ENCODE data around the gene CBX8. TPM values are rescaled to one million over a fixed set of nuclear protein-coding genes. Genes with fewer than 3 reads are reported as not detected.

The CBX8 gene
- total RNA-seq, 2 donors from 2014 or later: 2.5 to 3.6 TPM

DNA sequence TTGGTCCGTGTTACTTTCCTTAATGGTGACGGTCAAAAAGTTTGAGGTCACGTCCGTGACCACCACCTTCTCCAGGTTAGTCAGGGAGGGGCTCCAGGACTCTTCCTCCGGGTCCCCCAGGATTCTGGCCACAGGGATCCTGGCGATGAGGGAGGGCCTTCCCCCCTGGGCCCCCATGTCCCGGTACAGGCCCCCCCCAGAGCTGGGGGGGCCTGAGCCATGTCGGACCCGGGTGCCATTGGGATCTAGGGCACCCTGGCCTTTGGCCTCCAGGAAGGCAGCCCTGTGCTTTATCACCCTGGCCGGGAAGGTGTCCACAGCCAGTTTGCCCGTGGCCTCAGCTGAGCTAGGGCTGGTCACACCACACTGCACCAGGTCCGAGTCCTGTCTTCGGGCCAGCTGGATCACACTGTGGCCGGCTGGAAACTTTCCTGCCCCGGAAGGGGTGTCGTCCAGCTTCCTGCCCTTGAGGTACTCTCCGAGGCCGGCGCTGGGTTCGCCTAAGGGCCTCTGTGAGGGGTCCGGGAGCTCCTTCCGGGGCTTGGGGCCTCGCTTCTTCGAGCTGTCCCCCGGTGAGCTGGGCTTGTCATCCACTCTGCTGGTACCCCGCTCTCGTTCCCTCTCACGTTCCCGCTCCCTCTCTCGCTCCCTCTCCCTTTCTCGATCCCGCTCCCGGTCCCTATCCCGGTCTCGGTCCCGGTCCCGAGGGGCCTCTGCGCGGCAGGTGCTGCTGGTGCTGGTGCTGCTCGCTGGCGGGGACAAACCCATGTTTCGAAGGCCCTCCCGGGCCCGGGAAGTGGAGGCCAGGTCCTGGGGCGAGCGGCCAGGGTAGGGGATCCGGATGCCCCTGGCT, 2.0 kb downstream of the CBX8 start:
- no peak for ATAC-seq
- peaks cover 2% of the 10 kb centered on the region for H3K9me3 ChIP-seq (ENCODE audit: control insufficient read depth, low read length, poor library complexity, severe bottlenecking)
- Mint-ChIP-seq H3K4me1 (peaks cover 22% of the 10 kb centered on the region), H3K36me3 (ENCODE audit: low read depth) (peaks cover 5% of the 10 kb centered on the region), H3K27me3 (peaks cover 21% of the 10 kb centered on the region), H3K27ac (no peak overlapping the region), H3K4me3 (no peak overlapping the region)
- DNase-seq: no peak

DNA sequence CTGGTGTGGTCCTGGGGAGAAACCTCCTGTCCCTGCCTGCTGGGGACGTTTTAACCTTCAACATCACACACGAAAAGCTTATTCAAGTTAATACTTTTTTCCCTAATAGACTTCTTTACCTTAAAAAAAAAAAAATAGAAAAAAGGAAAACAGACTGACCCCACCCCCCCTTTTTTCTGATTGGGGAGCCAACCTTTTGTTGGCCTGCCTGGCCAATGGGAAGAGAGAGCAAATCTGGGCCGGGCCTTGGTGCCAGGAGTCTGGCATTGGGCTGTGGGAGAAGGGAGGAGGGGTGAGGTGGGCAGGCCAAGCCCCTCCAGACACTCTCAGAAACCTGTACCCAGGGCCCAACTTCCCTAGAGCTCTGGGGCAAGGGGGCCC, 3.0 kb downstream of the CBX8 start:
- Mint-ChIP-seq H3K27ac (peak overlapping the region; percentile 34), H3K27me3 (peaks cover 18% of the 10 kb centered on the region), H3K4me1 (peaks cover 19% of the 10 kb centered on the region), H3K36me3 (ENCODE audit: low read depth) (no peaks in the 10 kb centered on the region), H3K4me3 (no peak overlapping the region)
- no peak for ATAC-seq
- DNase-seq: no peak
- H3K9me3 ChIP-seq (ENCODE audit: control insufficient read depth, low read length, poor library complexity, severe bottlenecking): peaks cover 2% of the 10 kb centered on the region

GRCh38 chr17:79792984-79793923, 3.6 kb downstream of the CBX8 start:
- Mint-ChIP-seq H3K4me3 (no peak overlapping the region), H3K27me3 (peaks cover 19% of the 10 kb centered on the region), H3K36me3 (ENCODE audit: low read depth) (no peaks in the 10 kb centered on the region), H3K4me1 (peaks cover 13% of the 10 kb centered on the region), H3K27ac (peak overlapping the region; percentile 34)
- ATAC-seq (no peak), DNase-seq (no peak)
- no peaks in the 10 kb centered on the region for H3K9me3 ChIP-seq (ENCODE audit: control insufficient read depth, low read length, poor library complexity, severe bottlenecking)

DNA sequence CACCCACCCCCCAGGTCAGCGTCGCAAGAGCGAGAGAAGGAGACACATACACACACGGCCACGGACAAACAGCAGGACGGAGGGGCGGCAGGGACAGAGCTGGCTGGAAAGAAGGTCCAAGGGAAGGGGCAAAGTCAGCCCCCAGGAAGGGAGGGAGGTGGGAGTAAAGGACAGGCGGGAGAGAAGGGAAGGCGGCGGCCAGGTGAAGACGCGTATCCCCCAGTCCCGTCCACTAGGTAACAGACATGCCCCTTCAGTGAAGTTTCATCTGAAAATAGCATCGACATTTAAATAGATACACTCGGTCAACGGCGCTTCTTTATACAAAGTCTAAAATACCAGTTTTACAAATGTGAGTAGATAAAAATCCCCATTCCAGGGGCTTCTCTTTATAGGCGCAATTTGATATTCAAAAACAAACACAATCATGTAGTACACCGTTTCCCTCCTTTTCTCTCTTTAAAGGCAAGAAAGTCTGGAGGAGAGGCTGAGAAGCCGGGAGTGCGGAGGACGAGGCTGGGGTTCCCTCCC, 4.5 kb downstream of the CBX8 start:
- DNase-seq (no peak), ATAC-seq (no peak)
- Mint-ChIP-seq H3K4me3 (peak overlapping the region; percentile 49), H3K4me1 (peaks cover 13% of the 10 kb centered on the region), H3K36me3 (ENCODE audit: low read depth) (no peaks in the 10 kb centered on the region), H3K27me3 (peaks cover 28% of the 10 kb centered on the region), H3K27ac (no peak overlapping the region)
- no peaks in the 10 kb centered on the region for H3K9me3 ChIP-seq (ENCODE audit: control insufficient read depth, low read length, poor library complexity, severe bottlenecking)

- H3K4me1 Mint-ChIP-seq: peaks cover 9% of the 10 kb centered on the region
- no peak overlapping the region for H3K27ac Mint-ChIP-seq
- H3K36me3 Mint-ChIP-seq (ENCODE audit: low read depth): no peaks in the 10 kb centered on the region
- no peaks in the 10 kb centered on the region for H3K9me3 ChIP-seq (ENCODE audit: control insufficient read depth, low read length, poor library complexity, severe bottlenecking)
- H3K4me3 Mint-ChIP-seq: no peak overlapping the region
- no peak for DNase-seq
- ATAC-seq: no peak
- H3K27me3 Mint-ChIP-seq: peaks cover 34% of the 10 kb centered on the region
Observed at GRCh38 chr17:79791735-79792161, 5.1 kb downstream of the CBX8 start.

DNA sequence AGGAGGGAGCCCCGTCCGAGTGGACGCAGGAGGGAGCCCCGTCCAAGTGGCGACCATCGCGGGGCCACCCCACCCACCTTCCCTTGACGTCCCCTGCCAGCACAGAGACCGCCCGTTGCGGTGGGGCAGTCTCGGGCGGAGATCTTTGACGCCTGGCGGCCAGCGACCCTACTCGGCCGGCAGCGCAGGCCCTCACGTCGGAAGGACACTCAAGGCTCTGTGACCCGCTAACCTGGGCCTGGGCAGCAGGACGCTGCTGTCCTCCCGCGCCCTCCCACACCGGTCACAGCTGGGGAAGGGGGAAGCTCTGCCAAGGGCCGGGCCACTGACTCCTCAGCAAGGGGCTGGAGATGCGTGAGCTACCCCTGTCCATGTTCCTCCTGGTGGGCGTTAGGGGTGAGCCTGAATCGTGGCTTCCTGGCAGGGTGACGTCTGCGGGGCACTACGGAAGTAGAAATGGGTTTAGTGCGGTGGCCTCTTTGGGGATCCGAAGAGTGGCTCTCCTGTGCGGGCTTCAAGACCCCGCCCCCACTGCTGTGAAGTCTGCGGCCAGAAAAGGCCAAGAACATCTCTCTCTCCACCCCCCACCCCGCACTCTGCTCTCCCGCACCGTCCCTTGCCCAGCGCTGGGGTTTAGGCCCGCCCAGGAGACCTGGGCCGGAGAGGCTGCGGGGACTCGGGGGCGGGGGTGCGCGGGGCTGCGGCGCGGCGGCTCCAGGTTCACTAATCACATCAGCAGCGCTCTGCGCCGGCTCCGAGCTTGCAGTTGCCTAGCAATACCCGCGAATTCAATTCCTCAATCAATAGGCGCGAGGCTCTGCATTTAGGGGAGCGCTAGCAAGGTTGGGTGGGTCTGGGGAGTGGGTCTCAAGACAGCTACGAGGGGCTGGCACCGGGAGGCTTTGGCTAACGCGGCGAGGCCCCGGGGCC, 5.8 kb downstream of the CBX8 start:
- peak; percentile 25 for ATAC-seq
- no peaks in the 10 kb centered on the region for H3K9me3 ChIP-seq (ENCODE audit: control insufficient read depth, low read length, poor library complexity, severe bottlenecking)
- Mint-ChIP-seq H3K27ac (no peak overlapping the region), H3K4me3 (peak overlapping the region; percentile 64), H3K4me1 (peaks cover 4% of the 10 kb centered on the region), H3K36me3 (ENCODE audit: low read depth) (no peaks in the 10 kb centered on the region), H3K27me3 (peaks cover 41% of the 10 kb centered on the region)
- DNase-seq: no peak

DNA sequence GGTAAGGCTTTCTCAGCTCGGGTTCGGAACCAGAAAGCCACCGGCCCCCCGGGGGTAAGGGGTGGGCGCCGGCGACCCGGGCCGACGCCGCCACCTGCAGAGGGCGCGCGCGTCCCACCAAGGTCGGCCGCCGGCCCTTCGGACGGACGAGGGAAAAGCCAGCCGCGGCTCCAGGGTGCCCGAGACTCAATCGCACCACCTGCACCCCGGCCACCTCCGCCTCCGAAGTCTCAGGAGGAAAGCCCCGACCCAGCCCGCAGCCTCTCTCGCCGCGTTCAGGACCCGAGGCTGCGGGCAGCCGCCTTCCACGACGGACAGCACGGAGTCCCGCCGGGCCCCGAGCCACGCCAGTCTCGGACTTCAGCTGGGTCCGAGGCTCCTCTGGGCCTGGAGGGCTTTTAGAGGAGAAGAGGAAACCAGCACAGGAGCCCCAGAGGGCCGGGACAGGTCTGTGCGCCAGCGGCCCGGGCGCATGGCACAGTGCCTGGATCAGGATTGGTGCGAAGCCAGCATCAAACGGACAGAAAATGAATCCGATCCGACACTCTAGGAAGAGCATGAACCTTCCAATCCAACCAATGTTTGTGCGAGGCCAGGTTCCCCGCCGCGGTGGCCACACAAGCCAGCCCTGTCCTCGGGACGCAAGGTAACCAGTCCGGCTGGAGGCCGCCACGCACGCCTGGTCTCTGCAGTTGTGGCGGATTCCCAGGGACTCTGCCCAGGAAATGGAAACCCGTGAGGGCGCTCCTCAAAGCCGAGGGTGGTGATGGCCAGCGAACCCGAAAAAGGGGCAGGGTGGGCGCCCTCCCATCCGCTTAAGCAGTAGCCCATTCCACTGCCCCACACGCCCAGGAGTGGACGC, 6.7 kb downstream of the CBX8 start:
- Mint-ChIP-seq H3K4me3 (peak overlapping the region; percentile 64), H3K36me3 (ENCODE audit: low read depth) (no peaks in the 10 kb centered on the region), H3K4me1 (peaks cover 3% of the 10 kb centered on the region), H3K27me3 (peaks cover 42% of the 10 kb centered on the region), H3K27ac (no peak overlapping the region)
- H3K9me3 ChIP-seq (ENCODE audit: control insufficient read depth, low read length, poor library complexity, severe bottlenecking): no peaks in the 10 kb centered on the region
- ATAC-seq (peak; percentile 27), DNase-seq (no peak)

DNA sequence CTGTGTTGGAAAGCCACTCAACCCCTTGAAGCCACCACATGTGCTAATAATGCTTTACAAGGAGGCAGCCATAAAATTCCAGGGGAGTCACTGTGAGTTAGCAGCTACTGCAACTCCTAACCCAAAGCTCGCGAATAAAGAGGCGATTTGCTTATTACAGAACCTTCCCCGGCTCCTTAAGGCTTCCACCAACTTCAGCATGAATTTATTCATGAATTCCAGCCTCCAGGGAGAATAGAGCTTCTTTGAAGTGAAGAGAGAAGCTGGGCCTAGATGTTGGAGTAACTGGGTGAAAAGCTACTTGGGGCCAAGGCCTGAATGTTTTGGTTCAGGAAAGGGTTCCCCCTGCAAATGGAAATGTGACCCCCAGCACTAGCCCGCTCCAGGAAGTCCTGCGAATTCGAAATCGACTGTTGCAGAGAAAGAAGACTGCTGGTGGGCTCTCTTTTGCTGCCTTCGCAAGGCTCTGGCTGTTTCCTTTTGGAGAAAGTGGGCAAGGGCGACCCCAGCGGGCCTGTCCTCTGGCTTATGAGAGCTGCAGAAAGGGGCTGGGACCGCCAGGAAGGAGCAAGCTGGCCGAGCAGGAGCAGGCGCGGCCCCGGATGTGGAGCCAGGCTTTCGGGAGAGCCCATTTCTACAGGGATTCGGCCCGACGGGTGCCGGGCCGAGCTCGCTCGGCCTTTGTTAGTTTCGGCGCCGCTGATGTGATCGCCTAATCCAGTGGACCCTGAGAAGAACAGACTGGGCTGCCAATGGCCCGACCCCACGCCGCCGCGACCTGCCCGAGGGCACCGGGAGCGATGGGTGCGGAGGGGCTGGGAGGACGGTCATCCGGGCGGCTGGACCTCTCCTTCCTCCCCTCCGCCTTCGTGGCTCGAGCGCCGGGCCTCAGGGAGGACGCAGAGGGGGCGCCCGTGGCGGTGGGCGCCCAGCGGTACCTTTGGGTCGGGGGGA, 7.6 kb downstream of the CBX8 start:
- Mint-ChIP-seq H3K4me1 (peaks cover 3% of the 10 kb centered on the region), H3K4me3 (peak overlapping the region; percentile 61), H3K27me3 (peaks cover 42% of the 10 kb centered on the region), H3K36me3 (ENCODE audit: low read depth) (no peaks in the 10 kb centered on the region), H3K27ac (no peak overlapping the region)
- no peak for DNase-seq
- H3K9me3 ChIP-seq (ENCODE audit: control insufficient read depth, low read length, poor library complexity, severe bottlenecking): no peaks in the 10 kb centered on the region
- ATAC-seq: no peak

GRCh38 chr17:79788455-79788854, 8.4 kb downstream of the CBX8 start:
- no peak for ATAC-seq
- H3K36me3 Mint-ChIP-seq (ENCODE audit: low read depth): no peaks in the 10 kb centered on the region
- H3K9me3 ChIP-seq (ENCODE audit: control insufficient read depth, low read length, poor library complexity, severe bottlenecking): no peaks in the 10 kb centered on the region
- H3K4me1 Mint-ChIP-seq: peaks cover 3% of the 10 kb centered on the region
- DNase-seq: no peak
- H3K4me3 Mint-ChIP-seq: no peak overlapping the region
- no peak overlapping the region for H3K27ac Mint-ChIP-seq
- peaks cover 42% of the 10 kb centered on the region for H3K27me3 Mint-ChIP-seq

DNA sequence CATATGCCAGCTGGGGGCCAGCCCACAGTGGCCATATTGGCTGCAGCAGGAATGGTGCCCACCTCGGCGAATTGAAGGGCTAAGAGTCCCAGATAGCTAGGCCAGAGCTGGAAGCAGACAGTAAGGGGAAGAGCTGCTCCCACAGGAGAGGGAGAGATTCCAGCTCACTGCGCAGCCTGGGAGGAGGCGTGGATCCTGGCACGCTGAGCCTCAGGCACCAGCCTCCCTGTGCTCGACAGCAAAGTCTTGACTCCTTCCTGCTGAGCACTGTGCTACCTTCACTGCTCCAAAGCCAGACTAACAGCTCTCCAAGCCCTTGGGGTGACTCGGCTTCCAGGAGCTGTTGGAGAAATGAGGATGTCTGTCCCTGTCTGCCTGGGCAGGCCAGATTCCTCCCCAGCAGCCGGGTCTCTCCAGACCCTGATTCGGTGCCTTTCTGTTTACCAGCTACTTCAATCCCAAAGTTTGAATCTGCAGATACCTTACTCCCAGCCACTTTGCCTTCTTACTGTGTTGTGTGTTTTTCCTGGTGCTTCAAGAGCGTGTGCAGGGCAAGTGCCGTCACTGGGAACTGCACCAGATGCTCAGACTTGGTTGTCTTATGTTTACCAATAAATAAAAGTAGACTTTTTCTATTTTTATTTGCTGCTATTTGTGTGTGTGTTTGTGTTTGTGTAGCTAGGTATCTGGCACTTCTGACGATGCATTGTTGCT, 9.8 kb downstream of the CBX8 start:
- no peak for DNase-seq
- no peak overlapping the region for H3K4me3 Mint-ChIP-seq
- H3K4me1 Mint-ChIP-seq: peaks cover 3% of the 10 kb centered on the region
- no peak for ATAC-seq
- H3K9me3 ChIP-seq (ENCODE audit: control insufficient read depth, low read length, poor library complexity, severe bottlenecking): no peaks in the 10 kb centered on the region
- H3K36me3 Mint-ChIP-seq (ENCODE audit: low read depth): no peaks in the 10 kb centered on the region
- H3K27me3 Mint-ChIP-seq: peaks cover 52% of the 10 kb centered on the region
- peak overlapping the region; percentile 8 for H3K27ac Mint-ChIP-seq

Measured in T-helper 17 cell (primary cell).